ENCODE measurements around the gene TUFT1.

GRCh38 chr1:151534662-151535278 is 5.3 kb upstream of the TUFT1 start:
- TF ChIP-seq POLR2A (IDR thresholded peaks at IDR 0.05; ENCODE audit: low read depth, low read length): no peak
- TF ChIP-seq POLR2AphosphoS5 (IDR thresholded peaks at IDR 0.05; ENCODE audit: low read depth, low read length): no peak
- no peak for TF ChIP-seq TAF1 (IDR thresholded peaks at IDR 0.05; ENCODE audit: borderline replicate concordance, low read depth, low read length)

All from GM12892 (cell line).